AG09309 (cell line): Measurements from ENCODE around the gene RBM34.

Experiments
- DNase-seq: peaks from one replicate; pipeline ENCODE4 v3.0.0-alpha.2; 2010; ENCODE audit warnings: low read depth
- H3K4me3 ChIP-seq: 2 replicates; pipeline ENCODE4 v1.5.1; 2011; ENCODE audit warnings: mild to moderate bottlenecking, low read depth, low read length, moderate library complexity; ENCODE audit not compliant: control insufficient read depth
- CTCF ChIP-seq: IDR thresholded peaks from 2 replicates; pipeline ENCODE4 v1.5.1; 2011; ENCODE audit warnings: mild to moderate bottlenecking, low read depth, low read length, inconsistent platforms; ENCODE audit not compliant: insufficient read depth, control insufficient read depth; ENCODE audit errors: missing control alignments

The RBM34 gene

GRCh38 chr1:235156740-235157139 is 4.3 kb downstream of the RBM34 start:
- TF ChIP-seq CTCF = no peak
- no peak for DNase-seq
- H3K4me3 ChIP-seq = no peak overlapping the region

GRCh38 chr1:235156265-235156664 is 4.8 kb downstream of the RBM34 start:
- H3K4me3 ChIP-seq = no peak overlapping the region
- TF ChIP-seq CTCF = no peak
- no peak for DNase-seq

- H3K4me3 ChIP-seq = no peak overlapping the region
- TF ChIP-seq CTCF = no peak
- DNase-seq = no peak
Observed at GRCh38 chr1:235152235-235152634, 8.8 kb downstream of the RBM34 start.

GRCh38 chr1:235151033-235151432 is 10.0 kb downstream of the RBM34 start:
- TF ChIP-seq CTCF = no peak

GRCh38 chr1:235149824-235150223 is 11.2 kb downstream of the RBM34 start:
- no peak for DNase-seq
- TF ChIP-seq CTCF = no peak
- H3K4me3 ChIP-seq = no peak overlapping the region

More at GRCh38 chr1:235151033-235151432, 10.0 kb downstream of the RBM34 start:
- H3K4me3 ChIP-seq = no peak overlapping the region
- DNase-seq = no peak

GRCh38 chr1:235147269-235147668 is 13.8 kb downstream of the RBM34 start:
- no peak for TF ChIP-seq CTCF
- no peak overlapping the region for H3K4me3 ChIP-seq
- DNase-seq = no peak

- no peak for TF ChIP-seq CTCF
- DNase-seq = no peak
- H3K4me3 ChIP-seq = no peak overlapping the region
Observed at GRCh38 chr1:235145639-235146038, 15.4 kb downstream of the RBM34 start.
